ENCODE results near the gene WDR82. TPM values are rescaled to one million over a fixed set of nuclear protein-coding genes. Genes with fewer than 3 reads are reported as not detected.

Gene WDR82
- total and polyA plus RNA-seq, 9 of the 15 experiments (the other 6 are each of a cell fraction or from before 2014, with no cell fraction given), result 6.4 to 62.9 (median 37.1) TPM

- TF ChIP-seq NFYB (IDR thresholded peaks at IDR 0.05; ENCODE audit: extremely low read depth, insufficient read length), result peak; percentile 57
- TF ChIP-seq ZC3H11A (IDR thresholded peaks at IDR 0.05; ENCODE audit: low read depth, low read length), result no peak
- TF ChIP-seq RAD51 (IDR thresholded peaks at IDR 0.05; ENCODE audit: borderline replicate concordance, low read depth), result peak; percentile 64
- no peak for TF ChIP-seq ZNF124 (CRISPR knock-in tag; IDR thresholded peaks at IDR 0.05)
- no peak for TF ChIP-seq ZNF133 (CRISPR knock-in tag; IDR thresholded peaks at IDR 0.05)
- TF ChIP-seq ZNF175 (CRISPR knock-in tag; IDR thresholded peaks at IDR 0.05; ENCODE audit: low read depth), result 0 out of 2 replicates have a peak, but pooled peaks have one; percentile 30
- TF ChIP-seq FUS (optimal IDR thresholded peaks at IDR 0.05; ENCODE audit: low read depth, low read length), result no peak
- TF ChIP-seq POLR2H (tag; IDR thresholded peaks at IDR 0.05; ENCODE audit: low read depth), result peak; percentile 66; the same call in 1 of the 2 replicates
- TF ChIP-seq ZNF655 (CRISPR knock-in tag; IDR thresholded peaks at IDR 0.05), result no peak
- TF ChIP-seq ATF7 (IDR thresholded peaks at IDR 0.05), result peak; percentile 62; the same call in 1 of the 2 replicates
- TF ChIP-seq FOXA3 (CRISPR knock-in tag; conservative IDR thresholded peaks at IDR 0.05 in 1 of 2, IDR thresholded peaks at IDR 0.05 in 1 of 2), result no peak
- TF ChIP-seq IRF9 (tag; IDR thresholded peaks at IDR 0.05), result no peak
- peak; percentile 61; the same call in 1 of the 2 replicates for TF ChIP-seq KLF16 (IDR thresholded peaks at IDR 0.05)
- peak; percentile 58; the same call in 1 of the 2 replicates for TF ChIP-seq ESRRA (IDR thresholded peaks at IDR 0.05; ENCODE audit: borderline replicate concordance, low read depth)
- TF ChIP-seq ETV6 (IDR thresholded peaks at IDR 0.05; ENCODE audit: borderline replicate concordance in 1 of 2, low read depth in 2 of 2, low read length in 1 of 2), result no peak
- no peak for TF ChIP-seq ETV6 (CRISPR knock-in tag; IDR thresholded peaks at IDR 0.05; ENCODE audit: borderline replicate concordance)
- peak; percentile 53 for TF ChIP-seq USF2 (CRISPR knock-in tag; IDR thresholded peaks at IDR 0.05)
- no peak for TF ChIP-seq NELFE (IDR thresholded peaks at IDR 0.05; ENCODE audit: insufficient read depth, insufficient read length)
- no peak for TF ChIP-seq RFX1 (IDR thresholded peaks at IDR 0.05)
- TF ChIP-seq CREB5 (CRISPR knock-in tag; IDR thresholded peaks at IDR 0.05), result no peak
- TF ChIP-seq TRIM24 (IDR thresholded peaks at IDR 0.05), result peak in 1 of 2 experiments; percentile 21; a peak in 1 of 4 replicates
- TF ChIP-seq TEAD2 (tag; IDR thresholded peaks at IDR 0.05), result no peak
- peak; percentile 70 for TF ChIP-seq POLR2B (IDR thresholded peaks at IDR 0.05; ENCODE audit: low read depth, partially characterized antibody)
- TF ChIP-seq TCF3 (CRISPR knock-in tag; IDR thresholded peaks at IDR 0.05), result peak; percentile 36; the same call in 1 of the 2 replicates
- TF ChIP-seq SREBF1 (IDR thresholded peaks at IDR 0.05; ENCODE audit: borderline replicate concordance, low read depth, low read length), result peak; percentile 94; the same call in 1 of the 2 replicates
Measured at GRCh38 chr3:52240059-52240885, 38.2 kb downstream of the WDR82 start (continued).
